Measurements from ENCODE around the gene VAT1. TPM values are rescaled to one million over a fixed set of nuclear protein-coding genes. Genes with fewer than 3 reads are reported as not detected.

The VAT1 gene
- total RNA-seq: 77.5 and 82.8 TPM in 2 replicates

DNA sequence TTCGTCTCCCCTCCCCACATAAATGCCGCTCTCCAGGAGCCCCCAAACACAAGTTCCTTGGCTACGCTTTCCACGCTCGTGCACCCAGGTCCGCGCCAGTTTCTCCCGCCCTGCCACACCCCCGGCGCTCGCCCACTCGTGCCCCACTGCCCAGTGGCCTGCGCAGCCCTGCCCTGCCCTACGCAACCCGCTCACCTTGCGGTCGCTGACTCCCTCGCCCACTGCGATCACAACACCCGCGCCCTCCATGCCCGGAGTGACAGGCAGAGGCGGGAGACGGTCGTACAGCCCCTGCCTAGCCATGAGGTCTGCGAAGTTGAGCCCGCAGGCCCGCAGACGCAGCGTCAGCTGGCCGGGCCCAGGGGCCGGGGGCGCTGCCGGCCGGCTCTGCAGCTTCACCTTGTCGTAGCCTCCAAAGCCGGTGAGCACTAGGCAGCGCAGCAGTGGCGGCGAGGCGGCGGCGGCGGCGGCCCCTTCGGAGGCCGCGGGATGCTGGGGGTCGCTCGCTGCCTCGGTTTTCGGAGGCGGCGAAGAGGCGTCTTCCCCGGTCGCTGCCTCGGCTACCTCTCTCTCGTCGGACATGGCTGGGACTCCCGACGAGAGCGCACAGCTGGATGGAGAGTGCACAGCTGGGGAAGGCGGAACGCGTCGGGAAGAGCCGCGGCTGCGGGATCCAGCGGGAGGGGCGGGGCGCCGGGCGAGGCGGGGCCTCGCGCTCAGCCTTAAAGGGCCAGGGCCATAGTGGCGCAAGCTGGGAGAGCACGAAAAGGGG lies at the start of gene VAT1:
TSS of gene VAT1 (minus strand) at position 645 of the 772 bp plus-strand sequence. CDS start at position 582, 63 bp downstream.

GRCh38 chr17:43024407-43025289 lies 2.5 kb upstream of the VAT1 start, which contains the start of gene RND2:
Gene RND2 (plus strand): TSS chr17:43025231. CDS start chr17:43025348, 117 bp downstream.

GRCh38 chr17:43006639-43007551 lies 15.3 kb downstream of the VAT1 start, which contains the start of gene IFI35:
Gene IFI35 (plus strand): TSS chr17:43006784. CDS start chr17:43006948, 164 bp downstream.

GRCh38 chr17:42997984-42998938 lies 23.9 kb downstream of the VAT1 start, which contains the start of gene RPL27:
Gene RPL27 (plus strand): TSS chr17:42998419. CDS start chr17:42998751, 332 bp downstream.

DNA sequence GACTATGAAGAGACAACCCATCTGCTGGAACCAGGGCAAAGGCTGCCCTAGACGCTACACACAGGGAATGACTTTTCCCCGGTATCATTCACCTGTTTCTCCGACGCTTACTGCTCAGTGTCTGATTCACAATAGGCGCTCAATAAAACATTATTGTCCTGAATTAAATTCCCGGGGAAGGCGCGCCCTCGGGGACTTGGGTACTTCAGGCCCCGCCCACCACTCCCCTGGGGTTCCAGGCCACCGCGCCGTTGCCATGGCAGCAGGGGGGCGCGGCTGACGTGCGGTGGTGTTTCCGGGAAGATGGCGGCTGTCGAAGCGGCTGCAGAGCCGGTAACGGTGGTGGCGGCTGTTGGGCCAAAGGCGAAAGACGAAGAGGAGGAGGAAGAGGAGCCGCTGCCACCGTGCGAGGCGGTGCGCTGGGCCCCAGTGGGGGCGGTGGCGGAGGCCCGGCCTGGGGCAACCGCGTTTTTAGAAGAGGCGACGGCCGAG lies 41.9 kb downstream of the VAT1 start, which contains the start of gene RUNDC1:
TSS of gene RUNDC1 (plus strand) at position 292 of the 492 bp plus-strand sequence. CDS start at position 304, 12 bp downstream.

GRCh38 chr17:42979511-42980273 lies 42.5 kb downstream of the VAT1 start, which contains the start of gene PTGES3L:
Gene PTGES3L (minus strand): TSS chr17:42980080. CDS start chr17:42980053, 27 bp downstream.

Other genes with a start within 250 kb of the VAT1 start
- 58.5 and 77.0 TPM in 2 replicates for gene VPS25, start 248.9 kb downstream of the VAT1 start, total RNA-seq
- gene WNK4, start 241.8 kb downstream of the VAT1 start, total RNA-seq: 0.33 and 0.39 TPM in 2 replicates
- 55.4 and 63.7 TPM in 2 replicates for gene COA3, start 223.7 kb downstream of the VAT1 start, total RNA-seq
- gene CNTD1, start 223.5 kb downstream of the VAT1 start, total RNA-seq: 0.79 TPM in 1 of 2 replicates, not detected in the other
- 71.1 and 81.1 TPM in 2 replicates for gene BECN1, start 198.1 kb downstream of the VAT1 start, total RNA-seq
- gene PSME3, start 189.0 kb downstream of the VAT1 start, total RNA-seq: 67.5 and 83.7 TPM in 2 replicates
- 0.79 and 1.1 TPM in 2 replicates for gene AOC2, start 177.8 kb downstream of the VAT1 start, total RNA-seq
- under 0.01 TPM in 2 replicates for gene AOC3, start 171.2 kb downstream of the VAT1 start, total RNA-seq
- gene G6PC1, start 121.6 kb downstream of the VAT1 start, total RNA-seq: not detected in 2 replicates
- gene AARSD1, start 57.9 kb downstream of the VAT1 start, total RNA-seq: 17.7 and 22.2 TPM in 2 replicates
- gene PTGES3L, start 42.3 kb downstream of the VAT1 start, total RNA-seq: under 0.01 and 0.87 TPM in 2 replicates
- 9.8 and 10.4 TPM in 2 replicates for gene RUNDC1, start 41.8 kb downstream of the VAT1 start, total RNA-seq
- 745 and 1,184 TPM in 2 replicates for gene RPL27, start 24.0 kb downstream of the VAT1 start, total RNA-seq
- gene IFI35, start 15.6 kb downstream of the VAT1 start, total RNA-seq: 8.2 and 8.5 TPM in 2 replicates
- gene RND2, start 2.8 kb upstream of the VAT1 start, total RNA-seq: under 0.01 and 0.33 TPM in 2 replicates
- 8.2 and 10.6 TPM in 2 replicates for gene BRCA1, start 103.0 kb upstream of the VAT1 start, total RNA-seq
- gene NBR1, start 148.8 kb upstream of the VAT1 start, total RNA-seq: 84.0 and 107 TPM in 2 replicates
- gene TMEM106A, start 189.5 kb upstream of the VAT1 start, total RNA-seq: 4.3 and 10.6 TPM in 2 replicates
- gene CCDC200, start 206.2 kb upstream of the VAT1 start, total RNA-seq: not detected in 2 replicates
- gene RNU2-1, start 211.6 kb upstream of the VAT1 start, total RNA-seq: not detected in 2 replicates

All from placental epithelial cell (primary cell).